Uterus (tissue), 4 donors: ENCODE data around the gene TBC1D9. TPM values are rescaled to one million over a fixed set of nuclear protein-coding genes. Genes with fewer than 3 reads are reported as not detected.
A peak's percentile ranks its signal among the peaks of the same experiment; 100 is the strongest.

ENCODE experiments used
- DNase-seq, 2 donors: peaks; one replicate each; pipeline ENCODE4 v3.0.0-alpha.2; 2019 to 2020
- H3K27ac ChIP-seq, 2 donors: fragments of 200-600 bp; sonication (generic); 1 replicate in 1 of 2; 2 replicates in 1 of 2; pipeline ENCODE4 v1.5.1; 2016 to 2018
- H3K27me3 ChIP-seq, 2 donors: fragments of 200-600 bp; sonication (generic); one replicate each; pipeline ENCODE4 v1.5.1; 2018 to 2019; ENCODE audit warnings: control low read depth in 1 of 2
- H3K36me3 ChIP-seq, 2 donors: fragments of 200-600 bp; sonication (generic); one replicate each; pipeline ENCODE4 v1.5.1; 2019; ENCODE audit warnings: control low read depth in 1 of 2
- H3K4me1 ChIP-seq, 2 donors: fragments of 200-600 bp; sonication (generic); one replicate each; pipeline ENCODE4 v1.5.1; 2018 to 2019; ENCODE audit warnings: control low read depth in 1 of 2
- H3K4me3 ChIP-seq, 2 donors: fragments of 200-600 bp; sonication (generic); 1 replicate in 1 of 2; 2 replicates in 1 of 2; pipeline ENCODE4 v1.5.1; 2018 to 2019; ENCODE audit warnings: mild to moderate bottlenecking in 1 of 2
- H3K9me3 ChIP-seq, 2 donors: fragments of 200-600 bp; sonication (generic); one replicate each; pipeline ENCODE4 v1.5.1; 2019; ENCODE audit warnings: control low read depth in 1 of 2
- POLR2A ChIP-seq, 2 donors: fragments of 450-650 bp; IDR thresholded peaks; one replicate each; pipeline ENCODE4 v1.6.1; 2016; ENCODE audit warnings: antibody characterized with exemption in 2 of 2, mild to moderate bottlenecking in 1 of 2, moderate library complexity in 1 of 2
- intact Hi-C: fragments of 100-400 bp; cut with DNase I; formaldehyde crosslinking; loops from one replicate; pipeline ENCODE4 v1.15.1; 2023; ENCODE audit warnings: low total_unique reads
- total RNA-seq, 4 donors: library from RNA; depleted of rRNA in 3 of 4; stranded (reverse); fragments of >200 nt in 3 of 4; gene quantifications; one replicate each; pipeline versions ENCODE4 v1.1.0 to v1.2.4, GENCODE V29; 2014 to 2023
- TF ChIP-seq, protein P1 (sequence below), 4 experiments: fragments of 200-600 bp in 2 of 4; fragments of 450-650 bp in 2 of 4; sonication (generic) in 2 of 4; IDR thresholded peaks; one replicate each; pipeline ENCODE4 v1.5.1; 2016 to 2019; ENCODE audit warnings: antibody characterized with exemption in 4 of 4, mild to moderate bottlenecking in 2 of 4, moderate library complexity in 1 of 4
- donor health status: DM: yes; HTN: yes; CAD: no.

TBC1D9 gene
- total RNA-seq, 4 donors from 2014 or later = 3.8 to 48.8 (median 13.3) TPM

DNA sequence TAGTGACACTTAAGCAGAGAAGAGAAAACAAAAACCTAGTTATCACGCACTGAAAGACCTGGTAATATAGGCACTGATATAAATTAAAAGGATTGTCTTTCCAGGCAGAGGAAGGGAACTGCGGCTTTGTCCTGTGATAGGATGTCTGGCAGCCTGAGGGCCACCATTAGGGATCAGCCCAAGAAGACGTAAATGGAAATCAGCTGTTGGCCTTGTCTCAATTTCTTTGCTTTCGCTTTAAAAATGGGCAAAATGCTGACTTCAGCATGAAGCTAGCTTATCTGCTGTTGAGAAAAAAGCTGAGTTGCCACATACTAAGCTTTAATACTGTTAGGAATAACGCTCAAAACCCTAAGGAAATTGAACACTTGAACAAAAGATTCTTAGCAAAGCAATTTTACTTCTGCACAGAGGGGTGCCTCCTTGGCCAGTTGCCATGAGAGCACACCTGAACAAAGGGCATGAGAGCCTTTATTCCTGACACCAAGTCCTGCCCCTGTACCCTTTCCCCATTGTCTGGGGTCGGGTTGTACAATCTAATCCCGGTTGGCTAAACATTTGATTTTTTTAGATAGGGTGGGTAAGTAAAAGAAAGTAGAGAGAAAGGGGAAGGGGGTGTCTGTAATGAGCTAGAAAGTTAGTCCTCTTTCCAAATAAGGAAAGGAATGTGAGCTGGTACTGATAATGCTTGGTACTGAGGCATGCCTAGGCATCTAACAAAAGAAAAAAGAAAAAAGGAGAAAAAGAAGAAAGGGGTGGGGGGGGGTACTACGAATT lies 102.3 kb downstream of the TBC1D9 start:
- no peak for TF ChIP-seq POLR2A (IDR thresholded peaks at IDR 0.05)
- TF ChIP-seq, protein P1, sequence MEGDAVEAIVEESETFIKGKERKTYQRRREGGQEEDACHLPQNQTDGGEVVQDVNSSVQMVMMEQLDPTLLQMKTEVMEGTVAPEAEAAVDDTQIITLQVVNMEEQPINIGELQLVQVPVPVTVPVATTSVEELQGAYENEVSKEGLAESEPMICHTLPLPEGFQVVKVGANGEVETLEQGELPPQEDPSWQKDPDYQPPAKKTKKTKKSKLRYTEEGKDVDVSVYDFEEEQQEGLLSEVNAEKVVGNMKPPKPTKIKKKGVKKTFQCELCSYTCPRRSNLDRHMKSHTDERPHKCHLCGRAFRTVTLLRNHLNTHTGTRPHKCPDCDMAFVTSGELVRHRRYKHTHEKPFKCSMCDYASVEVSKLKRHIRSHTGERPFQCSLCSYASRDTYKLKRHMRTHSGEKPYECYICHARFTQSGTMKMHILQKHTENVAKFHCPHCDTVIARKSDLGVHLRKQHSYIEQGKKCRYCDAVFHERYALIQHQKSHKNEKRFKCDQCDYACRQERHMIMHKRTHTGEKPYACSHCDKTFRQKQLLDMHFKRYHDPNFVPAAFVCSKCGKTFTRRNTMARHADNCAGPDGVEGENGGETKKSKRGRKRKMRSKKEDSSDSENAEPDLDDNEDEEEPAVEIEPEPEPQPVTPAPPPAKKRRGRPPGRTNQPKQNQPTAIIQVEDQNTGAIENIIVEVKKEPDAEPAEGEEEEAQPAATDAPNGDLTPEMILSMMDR (IDR thresholded peaks at IDR 0.05) = no peak
- Histone ChIP-seq H3K36me3 (no peaks in the 10 kb centered on the region), H3K9me3 (no peaks in the 10 kb centered on the region), H3K27me3 (no peaks in the 10 kb centered on the region), H3K4me3 (peak overlapping the region; percentile 10 to 16), H3K27ac (peak overlapping the region; percentile 36 to 50), H3K4me1 (no peaks in the 10 kb centered on the region)
- intact Hi-C loops = no loop called here
- no peak for DNase-seq

DNA sequence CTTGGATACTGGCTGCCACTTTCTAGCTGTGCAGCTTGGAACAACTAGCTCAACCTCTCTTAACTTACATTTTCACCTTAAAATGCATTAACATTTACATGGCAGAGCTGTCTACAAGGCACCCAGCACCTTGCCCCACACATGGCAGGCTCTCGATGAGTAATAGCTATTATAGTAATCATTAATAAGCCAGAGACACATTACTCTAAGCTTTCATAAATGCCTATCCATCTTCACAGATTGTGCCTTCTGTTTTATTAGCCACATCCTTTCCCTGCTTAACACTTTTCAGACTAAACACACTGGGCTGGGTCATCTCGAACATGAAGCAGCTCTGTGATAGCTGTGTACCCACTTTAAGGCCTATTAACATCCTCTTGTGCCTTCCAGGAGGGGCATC lies 103.6 kb downstream of the TBC1D9 start:
- Histone ChIP-seq H3K4me3 (no peak overlapping the region), H3K27me3 (no peaks in the 10 kb centered on the region), H3K36me3 (no peaks in the 10 kb centered on the region), H3K9me3 (no peaks in the 10 kb centered on the region), H3K27ac (no peak overlapping the region), H3K4me1 (no peaks in the 10 kb centered on the region)
- no peak for DNase-seq
- TF ChIP-seq, protein P1 (IDR thresholded peaks at IDR 0.05) = no peak
- no peak for TF ChIP-seq POLR2A (IDR thresholded peaks at IDR 0.05)
- intact Hi-C loops = no loop called here

- no peak for DNase-seq
- intact Hi-C loops = no loop called here
- H3K27ac ChIP-seq = no peak overlapping the region
- no peaks in the 10 kb centered on the region for H3K4me1 ChIP-seq
- no peaks in the 10 kb centered on the region for H3K27me3 ChIP-seq
- no peaks in the 10 kb centered on the region for H3K9me3 ChIP-seq
- TF ChIP-seq, protein P1 (IDR thresholded peaks at IDR 0.05) = no peak
- no peak for TF ChIP-seq POLR2A (IDR thresholded peaks at IDR 0.05)
- H3K36me3 ChIP-seq = no peaks in the 10 kb centered on the region
- no peak overlapping the region for H3K4me3 ChIP-seq
Observed at GRCh38 chr4:140648716-140649308, 107.4 kb downstream of the TBC1D9 start.

DNA sequence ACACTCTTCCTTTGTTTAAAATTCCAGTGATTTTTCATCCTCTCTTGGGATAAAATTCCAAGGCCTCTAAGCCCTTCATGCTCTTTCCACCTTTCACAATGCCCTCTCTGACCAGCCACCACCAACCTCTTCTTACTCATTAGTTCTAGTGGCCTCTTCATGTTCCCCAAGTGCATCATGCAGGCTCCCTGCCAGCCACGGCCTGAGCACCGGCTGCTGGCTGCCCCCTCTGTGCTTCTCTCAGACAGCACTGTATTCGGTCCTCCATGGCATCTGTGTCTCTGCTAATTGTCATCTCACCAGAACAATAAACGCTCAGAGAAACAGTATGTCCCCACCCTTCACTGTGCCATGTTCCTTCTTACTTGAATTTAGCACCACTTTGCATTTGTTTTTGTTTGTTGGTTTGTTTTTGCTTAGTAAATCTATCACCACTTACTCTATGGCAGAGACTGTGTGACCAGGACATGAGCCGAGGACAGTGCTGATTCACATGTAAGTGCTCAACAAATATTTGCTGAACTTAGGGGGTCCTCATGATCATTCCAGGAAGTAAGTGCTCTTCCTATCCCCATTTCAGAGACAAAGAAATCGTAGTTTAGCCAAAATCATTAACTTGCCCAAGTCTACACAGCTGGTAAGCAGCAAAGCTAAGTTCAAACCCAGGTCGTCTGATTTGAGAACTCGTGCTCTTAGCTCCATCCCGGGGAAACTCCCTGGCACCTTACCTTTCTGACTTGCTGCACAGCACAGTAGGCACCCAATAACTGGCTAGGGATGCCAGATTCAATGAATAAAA lies 110.4 kb downstream of the TBC1D9 start:
- TF ChIP-seq, protein P1 (IDR thresholded peaks at IDR 0.05) = no peak
- TF ChIP-seq POLR2A (IDR thresholded peaks at IDR 0.05) = no peak
- no peak for DNase-seq
- intact Hi-C loops = no loop called here
- no peaks in the 10 kb centered on the region for H3K36me3 ChIP-seq
- no peaks in the 10 kb centered on the region for H3K27me3 ChIP-seq
- no peak overlapping the region for H3K4me3 ChIP-seq
- H3K9me3 ChIP-seq = no peaks in the 10 kb centered on the region
- H3K27ac ChIP-seq = no peak overlapping the region
- H3K4me1 ChIP-seq = no peaks in the 10 kb centered on the region

GRCh38 chr4:140645196-140645595 lies 111.0 kb downstream of the TBC1D9 start:
- TF ChIP-seq, protein P1 (IDR thresholded peaks at IDR 0.05) = no peak
- TF ChIP-seq POLR2A (IDR thresholded peaks at IDR 0.05) = no peak
- Histone ChIP-seq H3K4me3 (no peak overlapping the region), H3K4me1 (no peaks in the 10 kb centered on the region), H3K9me3 (no peaks in the 10 kb centered on the region), H3K36me3 (no peaks in the 10 kb centered on the region), H3K27ac (no peak overlapping the region), H3K27me3 (no peaks in the 10 kb centered on the region)
- no peak for DNase-seq
- intact Hi-C loops = no loop called here
